Measurements from ENCODE around the gene FBXW7.
A peak's percentile ranks its signal among the peaks of the same experiment; 100 is the strongest.
"Not testable (repeated sequence)": the region's sequence is repeated elsewhere in the genome, so short reads cannot be mapped to it uniquely, and the experiment has no call there.

Gene FBXW7

DNA sequence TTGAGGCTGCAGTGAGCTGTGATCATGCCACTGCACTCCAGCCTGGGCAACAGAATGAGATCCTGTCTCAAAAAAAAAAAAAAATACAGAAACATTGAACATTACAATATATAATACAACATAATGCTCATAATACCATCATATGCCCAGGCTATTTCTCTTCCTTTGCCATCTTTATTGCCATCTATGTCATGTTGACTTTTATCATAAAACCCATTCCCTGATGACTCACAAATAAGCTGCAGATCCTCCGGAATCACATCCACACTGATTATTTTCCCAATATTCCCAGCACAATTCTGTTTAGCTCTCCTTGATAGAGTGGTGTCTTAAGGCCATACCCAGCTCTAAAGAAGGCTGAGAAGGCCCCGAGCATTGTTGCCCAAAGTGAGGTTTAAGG is 9.2 kb upstream of the FBXW7 start:
- DNase-seq (ENCODE audit: low spot score), result no peak

DNA sequence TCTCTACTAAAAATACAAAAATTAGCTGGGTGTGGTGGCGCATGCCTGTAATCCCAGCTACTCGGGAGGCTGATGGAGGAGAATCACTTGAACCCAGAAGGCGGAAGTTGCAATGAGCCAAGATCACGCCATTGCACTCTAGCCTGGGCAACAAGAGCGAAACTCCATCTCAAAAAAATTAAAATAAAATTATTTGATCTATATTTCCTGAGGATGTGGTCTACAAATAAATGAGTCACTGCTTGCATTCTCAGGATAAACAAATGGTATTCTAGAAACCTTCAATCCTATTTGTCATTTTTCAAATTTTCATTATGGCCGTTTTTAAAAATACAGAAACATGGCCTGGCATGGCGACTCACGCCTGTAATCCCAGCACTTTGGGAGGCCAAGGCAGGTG is 8.6 kb upstream of the FBXW7 start:
- DNase-seq (ENCODE audit: low spot score), result not testable (repeated sequence)

DNA sequence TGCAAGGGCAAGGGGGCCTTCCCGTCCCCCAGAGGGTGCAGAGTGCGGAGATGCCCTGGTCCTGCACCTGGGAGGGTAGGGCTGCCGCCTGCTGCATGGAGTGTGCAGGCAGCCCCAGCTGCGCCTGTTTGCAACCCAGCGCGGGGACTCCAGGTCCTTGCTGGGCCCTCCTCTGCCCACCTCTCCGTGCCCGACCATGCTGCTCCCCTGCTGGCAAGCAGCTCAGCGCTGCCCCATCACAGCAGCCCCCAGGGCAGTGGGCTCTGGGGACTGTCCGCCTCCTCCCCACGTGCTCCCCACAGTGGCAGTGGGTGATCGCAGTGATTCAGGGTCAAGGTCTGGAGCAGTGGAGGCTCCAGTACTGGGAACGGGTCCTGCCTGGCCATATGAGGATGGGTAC is 5.0 kb upstream of the FBXW7 start:
- no peak for DNase-seq (ENCODE audit: low spot score)

DNA sequence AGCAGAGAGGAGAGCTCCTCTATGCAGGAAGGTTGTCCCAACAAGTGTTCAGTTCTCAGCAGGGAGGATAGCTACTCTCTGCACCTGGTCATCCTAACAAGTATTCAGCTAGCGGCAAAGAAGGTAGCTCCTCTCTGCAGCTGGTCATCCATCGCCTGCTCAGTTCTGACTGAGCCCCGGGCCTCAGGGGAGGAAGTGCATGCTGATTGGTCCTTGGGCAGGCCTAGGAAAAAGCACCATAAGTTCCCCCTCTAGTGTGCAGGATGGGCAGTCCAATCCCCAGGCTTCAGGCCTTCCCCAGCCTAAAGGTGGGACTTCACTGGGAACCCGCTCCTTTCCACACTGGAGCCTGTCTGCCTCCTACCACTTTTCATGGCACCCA is 4.4 kb upstream of the FBXW7 start:
- DNase-seq (ENCODE audit: low spot score), result no peak

DNA sequence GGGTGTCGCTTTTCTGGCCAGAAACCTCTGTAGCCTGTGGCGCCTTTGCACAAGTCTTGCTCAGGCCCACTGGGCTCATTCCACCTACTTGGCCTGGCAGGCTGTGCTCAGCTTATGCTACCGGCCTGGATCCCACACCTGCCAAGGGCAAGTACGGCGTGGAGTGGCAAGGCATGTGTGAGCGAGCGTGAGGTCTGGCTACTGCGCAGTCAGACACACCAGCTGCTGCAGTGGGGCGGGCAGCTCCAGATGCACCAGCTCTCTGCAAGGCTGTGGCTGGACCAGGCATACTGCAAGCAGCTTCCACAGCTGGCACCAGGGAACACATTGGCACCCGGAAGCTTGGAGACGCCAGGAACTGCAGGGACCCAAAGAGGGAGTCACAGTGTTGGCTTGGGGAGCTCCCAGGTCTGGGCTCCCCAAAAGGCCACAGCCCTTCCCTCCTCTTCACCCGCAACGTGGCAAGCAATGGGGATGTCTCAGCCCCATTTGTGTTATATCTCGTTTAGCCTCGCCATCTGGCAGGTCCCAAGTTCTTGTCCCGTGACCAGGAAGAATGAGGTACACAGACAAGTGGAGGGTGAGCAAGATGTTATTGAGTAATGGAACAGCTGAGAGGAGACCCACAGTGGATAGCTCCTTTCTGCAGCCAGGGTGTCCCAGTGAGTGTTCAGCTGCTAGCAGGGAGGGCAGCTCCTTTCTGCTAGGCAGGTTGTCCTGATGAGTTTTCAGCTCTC is 3.8 kb upstream of the FBXW7 start:
- no peak for DNase-seq (ENCODE audit: low spot score)

DNA sequence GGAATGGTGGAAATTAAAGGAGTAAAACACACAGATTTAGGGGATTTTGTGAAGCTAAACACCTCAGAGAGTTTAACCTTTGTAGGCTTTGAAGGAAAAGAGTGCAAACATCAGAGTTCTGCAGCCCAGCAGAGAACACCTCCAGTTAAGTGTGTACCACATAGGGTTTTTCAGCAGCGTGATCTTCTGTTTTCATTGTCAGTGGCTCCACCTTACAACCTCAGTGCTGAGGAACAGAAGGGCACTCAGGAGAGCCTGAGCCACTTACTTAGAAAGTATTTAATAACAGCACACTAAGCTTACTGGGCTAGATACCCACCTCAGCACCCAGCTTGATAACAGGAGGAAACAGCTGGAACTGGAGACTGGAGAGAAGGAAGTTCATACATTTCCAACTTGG is 2.0 kb upstream of the FBXW7 start:
- DNase-seq (ENCODE audit: low spot score), result no peak

DNA sequence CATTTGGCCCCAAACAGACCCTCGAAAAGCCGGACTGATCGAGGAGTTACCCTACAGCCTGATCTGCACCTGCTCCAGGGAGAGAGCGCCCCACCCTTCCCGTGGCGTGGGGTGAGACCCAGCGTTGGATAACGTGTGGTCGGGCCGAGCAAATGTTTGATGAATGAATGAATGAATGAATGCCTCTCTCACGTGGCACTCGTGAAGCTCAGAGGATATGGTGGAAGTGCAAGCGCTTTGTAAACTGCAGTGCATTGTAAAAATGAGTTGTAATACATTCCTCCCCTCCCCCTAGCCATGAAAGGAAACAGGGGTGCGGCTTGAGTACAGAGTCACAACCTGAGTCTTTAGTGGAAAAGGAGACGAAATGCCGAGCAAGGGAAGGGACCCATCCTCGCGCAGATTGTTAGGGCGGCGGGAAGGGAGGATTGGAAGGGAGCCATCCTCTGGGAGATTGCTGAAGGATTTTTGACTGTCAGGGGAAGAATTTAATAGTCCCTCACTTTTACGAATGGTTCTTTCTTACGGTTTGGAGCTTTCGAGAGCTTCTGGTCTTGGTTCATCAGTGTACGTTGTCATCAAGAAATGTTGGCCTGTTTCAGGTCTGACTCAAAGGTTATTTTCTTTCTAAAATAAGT is 772 bp upstream of the FBXW7 start:
- DNase-seq (ENCODE audit: low spot score), result no peak

DNA sequence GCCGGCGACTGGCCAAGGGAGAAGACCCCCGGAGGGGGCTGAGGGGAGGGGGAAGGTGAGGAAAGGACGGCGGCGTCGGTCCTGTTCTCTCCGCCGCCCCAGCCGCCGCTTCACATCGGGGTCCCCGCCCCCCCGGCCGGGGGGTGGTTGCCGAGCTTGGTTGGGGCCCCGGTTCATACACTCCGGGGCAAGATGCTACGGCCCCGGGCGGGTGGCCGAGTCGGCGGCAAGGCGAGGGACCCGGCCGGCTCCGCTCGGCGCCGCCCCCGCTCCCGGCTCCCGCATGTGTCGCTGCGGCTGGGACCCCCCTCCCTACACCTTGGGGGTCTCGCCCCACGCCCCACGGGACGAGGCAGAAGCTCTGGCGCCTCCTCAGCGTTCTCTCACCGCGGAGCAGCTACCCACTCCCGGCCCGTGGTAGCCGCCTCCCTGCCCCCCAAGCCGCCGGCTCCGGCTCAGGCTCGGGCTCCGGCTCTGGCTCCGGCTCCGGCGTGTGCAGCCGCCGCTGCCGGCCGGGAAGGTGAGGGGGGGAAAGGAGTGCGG is 461 bp downstream of the FBXW7 start:
- peak; percentile 5 for DNase-seq (ENCODE audit: low spot score)

DNA sequence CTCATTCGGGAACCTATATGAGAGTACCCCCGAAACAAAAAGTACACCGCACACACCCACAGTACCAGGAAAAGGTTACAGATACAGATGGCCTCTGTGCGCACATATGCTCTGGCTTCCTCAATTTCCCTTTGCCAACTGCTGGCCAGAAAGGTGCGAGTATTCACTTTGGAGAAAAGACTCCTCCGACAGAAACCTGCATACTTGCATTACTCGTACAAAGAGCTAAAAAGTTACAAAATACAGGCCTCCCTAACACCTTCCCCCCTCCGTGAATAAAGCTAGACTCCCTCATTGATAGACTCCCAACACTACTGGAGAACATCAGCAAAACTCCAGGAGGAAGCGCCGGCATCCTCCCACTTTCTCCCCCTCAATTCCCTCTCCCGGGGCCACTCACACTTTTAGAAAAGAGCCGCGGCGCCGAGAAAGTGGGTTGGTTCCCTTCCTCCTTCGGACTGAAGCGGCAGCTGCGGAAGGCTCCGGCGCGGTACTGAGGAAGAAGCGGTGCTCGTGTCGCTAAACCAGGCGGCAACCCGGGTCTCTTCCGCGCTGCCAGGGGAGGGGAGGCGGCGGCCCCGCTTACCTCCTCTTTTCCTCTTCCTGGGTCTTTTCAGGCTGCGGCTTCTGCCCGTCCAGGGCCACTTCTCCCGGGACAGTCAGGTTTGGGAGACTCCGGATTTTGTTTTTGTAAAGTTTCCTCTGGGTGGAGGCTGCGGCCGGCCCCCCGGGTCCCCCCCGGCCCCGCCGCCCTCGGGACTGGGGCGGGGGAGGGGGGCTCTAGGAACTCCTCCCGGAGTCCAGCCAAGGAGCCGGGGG is 1.1 kb downstream of the FBXW7 start:
- peak; percentile 7 for DNase-seq (ENCODE audit: low spot score)

DNA sequence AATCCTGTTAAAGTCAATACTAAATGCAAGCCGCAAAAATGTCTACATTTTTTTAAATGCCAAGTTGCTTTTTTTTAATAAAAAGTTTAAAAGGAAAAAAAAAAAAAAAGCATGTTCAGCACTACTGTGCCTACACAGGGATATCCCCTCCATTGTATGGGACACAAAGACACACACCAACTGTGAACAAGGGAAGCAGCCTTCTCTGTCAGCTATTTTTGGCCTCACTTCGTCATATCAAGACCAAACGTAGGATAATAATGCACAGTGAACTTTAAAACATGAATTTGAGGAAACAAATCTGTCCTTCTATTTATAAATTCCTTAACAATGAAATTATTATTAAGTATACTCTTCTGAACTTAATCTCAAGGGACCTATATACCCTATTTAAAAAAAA is 4.4 kb downstream of the FBXW7 start:
- DNase-seq (ENCODE audit: low spot score), result no peak

DNA sequence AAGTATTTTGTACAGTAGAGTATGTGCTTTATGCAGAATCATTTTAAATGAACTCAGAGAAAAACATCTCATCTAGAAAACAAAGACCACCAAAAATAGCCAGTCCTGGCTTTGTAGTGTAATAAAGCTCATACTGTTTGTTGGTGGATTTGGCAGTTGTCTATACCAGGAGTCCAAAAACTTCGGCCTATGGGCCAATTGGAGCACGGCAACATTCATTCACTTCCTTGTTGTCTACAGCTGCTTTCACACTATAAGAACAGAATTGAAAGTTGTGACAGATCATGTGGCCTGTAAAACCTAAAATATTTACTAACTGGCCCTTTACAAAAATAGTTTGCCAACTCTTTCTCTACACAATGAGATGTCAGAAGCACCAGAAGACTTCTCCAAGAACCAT is 5.3 kb downstream of the FBXW7 start:
- no peak for DNase-seq (ENCODE audit: low spot score)

DNA sequence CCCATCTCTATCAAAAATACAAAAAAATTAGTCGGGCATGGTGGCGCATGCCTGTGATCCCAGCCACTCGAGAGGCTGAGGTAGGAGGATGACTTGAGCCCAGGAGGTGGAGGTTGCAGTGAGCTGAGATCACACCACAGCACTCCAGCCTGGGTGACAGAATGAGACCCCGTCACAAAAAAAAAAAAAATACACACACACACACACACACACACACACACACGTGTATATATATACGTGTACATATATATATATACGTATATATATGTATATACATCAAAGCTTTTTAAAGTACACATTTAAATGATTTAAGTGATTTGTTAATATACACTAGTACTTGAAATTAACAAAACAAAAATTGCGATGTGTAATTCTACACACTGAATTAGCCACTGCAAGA is 6.0 kb downstream of the FBXW7 start:
- DNase-seq (ENCODE audit: low spot score), result no peak

DNA sequence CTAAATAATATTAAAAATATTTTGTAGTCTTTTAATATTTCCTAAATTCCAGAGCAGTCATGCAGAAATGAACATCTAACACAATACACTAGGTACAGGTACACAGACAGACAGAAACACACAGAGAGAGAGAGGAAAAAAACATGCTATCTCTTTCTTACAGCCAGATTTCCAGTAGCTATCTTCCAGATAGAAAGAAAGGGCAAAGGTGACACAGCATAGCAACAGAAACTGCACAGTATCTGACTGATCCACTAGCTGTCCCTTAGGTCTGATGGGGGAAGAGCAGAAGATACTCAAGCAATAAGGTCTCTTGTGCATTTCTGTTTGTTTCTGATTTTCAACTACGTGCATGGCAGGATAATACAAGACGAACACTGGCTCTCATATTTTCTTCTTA is 7.8 kb downstream of the FBXW7 start:
- DNase-seq (ENCODE audit: low spot score), result no peak

DNA sequence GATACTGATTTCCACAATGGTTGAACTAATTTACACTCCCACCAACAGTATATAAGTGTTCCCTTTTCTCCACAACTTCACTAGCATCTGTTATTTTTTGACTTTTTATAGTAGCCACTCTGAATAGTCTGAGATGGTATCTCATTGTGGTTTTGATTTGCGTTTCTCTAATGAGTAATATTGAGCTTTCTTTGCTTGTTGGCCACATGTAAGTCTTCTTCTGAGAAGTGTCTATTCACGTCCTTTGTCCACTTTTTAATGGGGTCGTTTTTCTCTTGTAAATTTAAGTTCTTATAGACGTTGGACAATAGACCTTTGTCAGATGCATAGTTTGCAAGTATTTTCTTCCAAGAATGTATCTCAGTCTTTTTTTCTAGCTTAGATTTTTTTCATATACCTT is 10.0 kb downstream of the FBXW7 start:
- no peak for DNase-seq (ENCODE audit: low spot score)

DNA sequence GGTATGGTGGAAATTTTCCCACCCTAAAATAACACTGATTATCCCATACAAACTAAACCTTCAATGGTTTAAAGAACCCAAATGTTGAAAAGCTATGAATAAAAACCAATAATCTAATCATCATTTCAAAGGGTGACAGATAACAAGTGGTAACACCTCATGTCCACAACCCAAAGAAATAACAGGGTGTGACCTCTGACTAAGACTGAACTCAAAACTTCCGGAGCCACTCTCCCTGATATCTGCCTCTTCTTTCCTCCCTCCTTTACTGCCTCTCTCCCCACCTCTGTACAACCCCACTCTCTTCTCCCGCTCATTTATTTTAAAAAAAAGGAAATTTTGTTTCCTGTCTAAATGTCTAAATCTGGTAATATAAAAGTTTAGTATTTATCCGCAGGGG is 11.5 kb downstream of the FBXW7 start:
- DNase-seq (ENCODE audit: low spot score), result no peak

DNA sequence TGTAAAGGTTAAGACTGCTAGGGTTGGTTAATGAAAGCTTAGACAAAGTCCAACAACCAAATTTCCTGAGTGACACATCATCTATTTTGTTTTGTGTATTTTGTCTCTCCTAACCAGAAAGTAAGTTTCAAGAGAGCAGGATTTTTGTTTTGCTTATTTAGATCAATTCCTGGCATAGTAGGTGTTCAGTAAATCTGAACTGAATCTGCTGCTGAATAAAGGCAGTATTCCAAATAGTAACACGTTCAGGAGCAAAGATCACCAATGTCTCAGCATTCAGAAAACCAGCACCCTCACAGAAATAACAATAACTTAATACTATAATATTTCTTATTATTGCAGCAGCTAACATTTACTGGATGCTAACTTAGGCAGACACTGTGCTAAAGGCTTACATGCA is 12.2 kb downstream of the FBXW7 start:
- DNase-seq (ENCODE audit: low spot score), result no peak

DNA sequence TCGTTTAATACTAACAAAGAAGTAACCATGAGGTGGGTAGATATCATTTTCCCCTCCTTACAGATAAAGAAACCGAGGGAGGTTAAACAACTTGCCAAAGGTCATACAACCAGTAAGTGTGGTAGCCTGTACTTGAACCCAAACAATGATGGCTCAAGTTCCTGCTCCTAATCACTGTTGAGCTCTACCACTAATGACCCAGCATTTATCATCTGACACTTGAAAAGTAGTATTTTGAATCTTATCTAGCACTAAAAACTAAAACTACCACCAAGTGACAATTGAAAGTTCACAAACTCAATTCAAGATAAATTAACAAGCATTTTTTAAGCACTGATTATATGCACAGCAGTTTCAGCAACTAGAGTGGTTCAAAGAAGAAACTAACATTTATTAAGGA is 13.1 kb downstream of the FBXW7 start:
- no peak for DNase-seq (ENCODE audit: low spot score)

DNA sequence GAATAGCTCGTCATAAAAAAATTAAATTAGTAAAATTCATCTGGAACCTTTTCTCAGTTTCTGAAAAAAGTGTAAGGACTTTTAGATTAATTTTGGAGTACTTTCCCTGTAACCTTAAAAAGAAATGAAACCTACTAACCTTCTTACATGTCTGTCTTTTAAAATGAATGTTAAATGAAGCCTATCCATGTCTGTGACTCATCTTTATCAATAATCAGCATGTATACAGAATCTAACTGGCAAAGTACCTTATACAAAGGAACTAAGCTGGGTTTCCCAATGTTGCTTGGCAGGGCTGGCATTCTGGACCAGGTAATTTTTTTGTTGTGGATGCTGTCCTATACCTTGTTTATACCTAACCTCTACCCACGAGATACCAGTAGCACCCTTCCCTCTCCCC is 13.6 kb downstream of the FBXW7 start:
- no peak for DNase-seq (ENCODE audit: low spot score)

DNA sequence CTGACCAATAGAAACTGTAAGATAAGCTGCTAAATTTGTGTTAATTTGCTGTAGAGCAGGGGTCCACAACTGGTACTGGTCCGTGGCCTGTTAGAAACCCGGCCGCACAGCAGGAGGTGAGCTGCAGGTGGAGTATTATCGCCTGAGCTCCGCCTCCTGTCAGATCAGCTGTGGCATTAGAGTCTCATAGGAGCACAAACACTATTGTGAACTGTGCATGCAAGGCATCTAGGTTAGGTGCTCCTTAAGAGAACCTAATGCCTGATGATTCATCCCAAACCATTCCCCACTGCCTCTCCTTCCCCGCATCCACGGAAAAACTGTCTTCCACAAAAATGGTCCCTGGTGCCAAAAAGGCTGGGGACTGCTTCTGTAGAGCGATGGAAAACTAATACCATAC is 19.7 kb downstream of the FBXW7 start:
- no peak for DNase-seq (ENCODE audit: low spot score)

DNA sequence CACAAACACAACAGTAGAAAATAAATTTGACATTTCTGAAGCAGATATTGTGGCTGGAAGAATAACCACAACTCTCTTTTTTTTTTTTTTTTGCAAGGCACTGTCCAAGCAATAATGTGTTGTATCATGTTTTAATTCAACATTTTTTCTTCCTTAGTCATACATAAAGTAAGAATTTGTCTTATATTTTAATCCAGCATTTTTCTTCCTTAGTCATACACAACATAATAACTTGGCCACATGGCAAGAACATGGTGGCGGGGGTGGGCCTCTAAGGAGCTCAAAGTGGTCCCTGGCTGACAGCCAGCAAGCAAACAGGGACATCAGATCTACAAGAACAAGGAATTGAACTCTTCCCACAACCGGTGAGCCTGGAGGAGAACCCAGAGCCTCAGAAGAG is 20.2 kb downstream of the FBXW7 start:
- no peak for DNase-seq (ENCODE audit: low spot score)

DNA sequence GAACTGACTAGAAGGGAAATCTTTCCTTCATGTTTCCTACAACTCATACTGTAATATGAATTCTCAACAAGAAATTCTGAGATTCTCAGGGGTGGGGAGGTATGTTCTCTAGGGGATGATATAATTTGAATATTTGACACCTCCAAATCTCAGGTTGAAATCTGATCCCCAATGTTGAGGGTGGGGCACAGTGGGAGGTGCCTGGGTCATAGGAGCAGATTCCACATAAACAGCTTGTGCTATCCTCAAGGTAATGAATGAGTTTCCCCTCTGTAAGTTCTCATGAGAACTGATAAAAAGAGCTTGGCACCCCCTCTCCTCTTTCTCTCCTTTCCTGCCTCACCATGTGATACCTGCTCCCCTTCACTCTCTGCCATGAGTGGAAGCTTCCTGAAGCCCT is 21.5 kb downstream of the FBXW7 start:
- no peak for DNase-seq (ENCODE audit: low spot score)

DNA sequence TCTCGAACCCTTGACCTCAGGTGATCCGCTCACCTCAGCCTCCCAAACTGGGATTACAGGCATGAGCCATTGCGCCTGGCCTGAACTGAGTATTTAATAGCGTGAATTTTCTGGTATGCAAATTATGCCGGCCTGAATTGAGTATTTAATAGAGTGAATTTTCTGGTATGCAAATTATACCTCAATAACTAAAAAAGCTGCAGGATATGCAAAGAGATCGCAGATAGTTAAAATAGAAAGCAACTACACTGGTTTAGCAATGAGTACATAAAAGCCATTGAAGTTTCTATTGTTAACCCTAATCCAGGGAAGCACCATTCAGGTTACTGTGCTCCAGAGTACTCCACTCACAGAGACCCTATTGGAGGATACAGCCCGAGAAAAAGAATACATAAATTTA is 22.8 kb downstream of the FBXW7 start:
- no peak for DNase-seq (ENCODE audit: low spot score)

DNA sequence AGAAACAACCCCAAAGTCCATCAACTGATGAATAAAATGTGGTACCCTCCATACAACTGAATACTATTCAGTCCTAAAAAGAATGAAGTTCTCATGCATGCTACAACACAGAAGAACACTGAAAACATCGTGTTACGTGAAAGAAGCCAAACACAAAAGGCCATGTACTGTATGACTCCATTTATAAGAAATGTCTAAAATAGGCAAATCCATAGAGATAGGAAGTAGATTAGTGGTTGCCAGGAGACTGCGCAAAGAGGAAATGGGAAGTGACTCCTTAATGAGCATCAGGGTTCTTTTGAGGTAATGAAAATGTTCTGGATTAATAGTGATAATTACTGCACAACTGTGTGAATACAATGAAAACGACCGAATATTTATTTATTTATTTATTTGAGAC is 23.4 kb downstream of the FBXW7 start:
- no peak for DNase-seq (ENCODE audit: low spot score)
